GM21529 (cell line): ENCODE data around the gene KRTAP9-7.
"Not testable (repeated sequence)": the region's sequence is repeated elsewhere in the genome, so short reads cannot be mapped to it uniquely, and the experiment has no call there.

Experiments
- ATAC-seq: cut with Tn5 transposase; IDR thresholded peaks from one replicate; pipeline ENCODE4 v1.9.1; 2021; ENCODE audit not compliant: unreplicated experiment

Gene KRTAP9-7, protein sequence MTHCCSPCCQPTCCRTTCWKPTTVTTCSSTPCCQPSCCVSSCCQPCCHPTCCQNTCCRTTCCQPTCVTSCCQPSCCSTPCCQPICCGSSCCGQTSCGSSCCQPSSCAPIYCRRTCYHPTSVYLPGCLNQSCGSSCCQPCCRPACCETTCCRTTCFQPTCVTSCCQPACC

DNA sequence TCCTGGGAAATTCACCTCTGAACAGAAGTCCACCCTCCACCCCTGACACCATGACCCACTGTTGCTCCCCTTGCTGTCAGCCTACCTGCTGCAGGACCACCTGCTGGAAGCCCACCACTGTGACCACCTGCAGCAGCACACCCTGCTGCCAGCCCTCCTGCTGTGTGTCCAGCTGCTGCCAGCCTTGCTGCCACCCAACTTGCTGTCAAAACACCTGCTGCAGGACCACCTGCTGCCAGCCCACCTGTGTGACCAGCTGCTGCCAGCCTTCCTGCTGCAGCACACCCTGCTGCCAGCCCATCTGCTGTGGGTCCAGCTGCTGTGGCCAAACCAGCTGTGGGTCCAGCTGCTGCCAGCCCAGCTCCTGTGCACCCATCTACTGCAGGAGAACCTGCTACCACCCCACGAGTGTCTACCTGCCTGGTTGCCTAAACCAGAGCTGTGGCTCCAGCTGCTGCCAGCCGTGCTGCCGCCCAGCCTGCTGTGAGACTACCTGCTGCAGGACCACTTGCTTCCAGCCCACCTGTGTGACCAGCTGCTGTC is at the start of gene KRTAP9-7:
Gene KRTAP9-7 (plus strand): TSS at position 51 of the 543 bp plus-strand sequence. CDS start 0 bp downstream, at position 51.
- ATAC-seq, result not testable (repeated sequence)

DNA sequence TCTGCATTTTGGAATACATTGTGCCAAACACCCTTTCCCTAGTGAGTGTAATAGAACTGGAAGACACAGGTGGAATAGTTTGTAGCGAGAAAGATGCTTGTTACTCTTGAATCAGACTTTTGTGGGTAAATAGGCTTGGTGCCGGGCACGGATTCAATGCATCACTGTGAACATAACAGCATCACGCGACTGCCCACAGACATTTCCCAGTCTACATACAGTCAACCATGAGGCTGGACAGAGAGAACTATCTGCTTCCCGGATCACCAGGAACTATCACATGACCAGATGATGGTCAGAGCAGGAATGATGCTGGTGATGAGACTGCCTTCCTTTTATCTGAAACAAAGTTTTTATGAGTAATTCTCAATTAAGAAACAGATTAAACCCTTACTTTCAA is 49.4 kb upstream of the KRTAP9-7 start:
- no peak for ATAC-seq

DNA sequence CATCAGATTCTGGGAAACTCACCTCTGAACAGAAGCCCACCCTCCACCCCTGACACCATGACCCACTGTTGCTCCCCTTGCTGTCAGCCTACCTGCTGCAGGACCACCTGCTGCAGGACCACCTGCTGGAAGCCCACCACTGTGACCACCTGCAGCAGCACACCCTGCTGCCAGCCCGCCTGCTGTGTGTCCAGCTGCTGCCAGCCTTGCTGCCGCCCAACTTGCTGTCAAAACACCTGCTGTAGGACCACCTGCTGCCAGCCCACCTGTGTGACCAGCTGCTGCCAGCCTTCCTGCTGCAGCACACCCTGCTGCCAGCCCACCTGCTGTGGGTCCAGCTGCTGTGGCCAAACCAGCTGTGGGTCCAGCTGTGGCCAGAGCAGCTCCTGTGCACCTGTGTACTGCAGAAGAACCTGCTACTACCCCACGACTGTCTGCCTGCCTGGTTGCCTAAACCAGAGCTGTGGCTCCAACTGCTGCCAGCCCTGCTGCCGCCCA is 48.9 kb upstream of the KRTAP9-7 start, which contains the start of gene KRTAP9-2:
Gene KRTAP9-2 (plus strand): TSS at position 51 of the 498 bp plus-strand sequence. CDS start 7 bp downstream, at position 58.
- not testable (repeated sequence) for ATAC-seq

DNA sequence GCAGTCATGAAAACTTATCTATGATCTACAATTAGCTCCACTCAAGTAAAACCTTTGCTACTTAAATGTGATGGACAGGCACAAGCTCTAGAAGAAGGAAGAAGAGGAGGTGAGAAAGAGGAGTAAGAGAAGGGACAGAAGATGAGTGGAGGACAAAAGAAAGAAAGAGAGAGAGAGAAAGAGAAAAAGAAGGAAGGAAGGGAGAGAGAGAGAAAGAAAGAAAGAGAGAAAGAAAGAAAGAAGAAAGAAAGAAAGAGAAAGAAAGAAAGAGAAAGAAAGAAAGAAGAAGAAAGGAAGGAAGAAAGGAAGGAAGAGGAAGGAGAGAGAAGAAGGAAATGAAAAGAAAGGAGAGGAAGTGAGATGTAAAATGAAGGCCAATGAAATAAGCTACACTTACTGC is 45.4 kb upstream of the KRTAP9-7 start:
- no peak for ATAC-seq

DNA sequence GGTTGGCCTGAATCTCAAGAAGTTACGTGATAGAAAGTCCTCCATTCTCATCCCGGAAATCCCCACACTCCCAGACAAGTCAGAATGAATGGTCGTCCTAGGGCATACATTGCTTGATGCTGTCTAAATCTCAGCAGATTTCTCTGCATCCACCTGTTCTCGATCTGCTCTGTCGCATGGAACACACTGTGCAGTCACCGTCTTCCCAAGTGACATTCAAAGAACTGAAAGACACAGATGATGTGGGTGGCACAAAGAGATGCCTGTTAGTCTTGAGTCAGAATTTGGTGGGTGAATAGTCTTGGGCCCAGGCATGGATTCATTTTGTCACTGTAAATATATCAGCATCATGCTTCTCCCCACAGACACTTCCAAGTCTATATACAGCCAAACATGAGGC is 43.8 kb upstream of the KRTAP9-7 start:
- ATAC-seq, result no peak

DNA sequence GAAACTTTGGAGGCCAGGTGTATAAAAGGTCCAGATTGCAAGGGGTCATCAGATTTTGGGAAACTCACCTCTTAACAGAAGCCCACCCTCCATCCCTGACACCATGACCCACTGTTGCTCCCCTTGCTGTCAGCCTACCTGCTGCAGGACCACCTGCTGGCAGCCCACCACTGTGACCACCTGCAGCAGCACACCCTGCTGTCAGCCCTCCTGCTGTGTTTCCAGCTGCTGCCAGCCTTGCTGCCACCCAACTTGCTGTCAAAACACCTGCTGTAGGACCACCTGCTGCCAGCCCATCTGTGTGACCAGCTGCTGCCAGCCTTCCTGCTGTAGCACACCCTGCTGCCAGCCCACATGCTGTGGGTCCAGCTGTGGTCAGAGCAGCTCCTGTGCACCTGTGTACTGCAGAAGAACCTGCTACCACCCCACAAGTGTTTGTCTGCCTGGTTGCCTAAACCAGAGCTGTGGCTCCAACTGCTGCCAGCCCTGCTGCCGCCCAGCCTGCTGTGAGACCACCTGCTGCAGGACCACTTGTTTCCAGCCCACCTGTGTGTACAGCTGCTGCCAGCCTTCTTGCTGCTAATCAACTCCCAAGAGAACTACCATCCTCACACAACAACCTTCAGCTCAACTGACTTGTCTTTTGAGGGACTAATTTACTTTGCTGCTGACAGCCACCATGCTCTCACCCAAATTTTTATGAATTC is 42.9 kb upstream of the KRTAP9-7 start, which contains the start of gene KRTAP9-3:
Gene KRTAP9-3 (plus strand): TSS at position 51 of the 707 bp plus-strand sequence. CDS start 53 bp downstream, at position 104.
- not testable (repeated sequence) for ATAC-seq

DNA sequence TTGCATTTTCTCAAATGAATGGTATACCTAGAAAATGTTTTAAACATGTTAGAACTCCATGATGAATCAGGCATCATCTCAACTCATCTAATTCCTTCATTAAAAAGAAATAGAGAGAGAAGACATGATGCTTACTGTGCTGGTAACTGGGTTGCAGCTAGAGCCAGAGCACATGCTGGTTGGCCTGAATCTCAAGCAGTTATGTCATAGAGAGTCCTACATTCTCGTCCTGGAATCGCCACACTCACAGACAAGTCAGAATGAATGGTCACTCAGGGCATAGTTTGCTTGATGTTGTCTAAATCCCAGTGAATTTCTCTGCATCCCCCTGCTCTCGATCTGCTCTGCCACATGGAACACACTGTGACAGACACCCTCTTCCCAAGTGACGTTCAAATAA is 38.4 kb upstream of the KRTAP9-7 start:
- not testable (repeated sequence) for ATAC-seq

DNA sequence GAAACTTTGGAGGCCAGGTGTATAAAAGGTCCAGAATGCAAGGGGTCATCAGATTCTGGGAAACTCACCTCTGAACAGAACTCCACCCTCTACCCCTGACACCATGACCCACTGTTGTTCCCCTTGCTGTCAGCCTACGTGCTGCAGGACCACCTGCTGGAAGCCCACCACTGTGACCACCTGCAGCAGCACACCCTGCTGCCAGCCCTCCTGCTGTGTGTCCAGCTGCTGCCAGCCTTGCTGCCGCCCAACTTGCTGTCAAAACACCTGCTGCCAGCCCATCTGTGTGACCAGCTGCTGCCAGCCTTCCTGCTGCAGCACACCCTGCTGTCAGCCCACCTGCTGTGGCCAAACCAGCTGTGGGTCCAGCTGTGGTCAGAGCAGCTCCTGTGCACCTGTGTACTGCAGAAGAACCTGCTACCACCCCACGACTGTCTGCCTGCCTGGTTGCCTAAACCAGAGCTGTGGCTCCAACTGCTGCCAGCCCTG is 37.5 kb upstream of the KRTAP9-7 start, which contains the start of gene KRTAP9-8:
Gene KRTAP9-8 (plus strand): TSS at position 51 of the 489 bp plus-strand sequence. CDS start 53 bp downstream, at position 104.
- ATAC-seq, result not testable (repeated sequence)

DNA sequence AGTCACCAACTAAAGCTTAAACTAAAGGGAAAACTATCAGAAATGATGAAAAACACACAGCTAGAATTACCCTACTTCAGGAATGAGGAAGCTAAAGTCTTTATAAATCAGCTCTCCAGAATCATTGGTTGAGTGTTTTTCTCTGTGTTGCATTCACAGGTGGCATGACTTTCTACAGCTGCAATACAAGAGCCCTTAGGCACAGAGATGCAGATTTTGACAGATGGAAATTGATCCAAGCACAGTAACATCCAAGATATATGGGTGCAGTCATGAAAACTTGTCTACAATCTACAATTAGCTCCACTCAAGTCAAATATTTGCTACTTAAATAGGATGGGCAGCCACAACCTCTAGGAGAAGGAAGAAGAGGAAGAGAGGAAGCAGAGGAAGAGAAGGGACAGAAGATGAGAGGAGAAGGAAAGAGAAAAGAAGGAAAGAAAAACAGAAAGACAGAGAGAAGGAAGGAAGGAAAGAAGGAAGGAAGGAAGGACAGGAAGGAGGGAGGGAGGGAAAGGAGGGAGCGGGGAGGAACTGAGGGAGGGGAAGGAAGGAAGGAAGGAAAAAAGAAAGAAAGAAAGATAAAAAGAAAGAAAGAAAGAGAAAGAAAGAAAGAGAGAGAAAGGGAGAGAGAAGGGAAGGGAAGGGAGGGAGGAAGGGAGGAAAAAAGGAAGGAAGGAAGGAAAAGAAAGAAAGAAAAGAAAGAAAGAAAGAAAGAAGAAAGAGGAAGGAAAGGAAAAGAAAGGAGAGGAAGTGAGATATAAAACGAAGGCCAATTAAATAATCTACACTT is 28.3 kb upstream of the KRTAP9-7 start:
- not testable (repeated sequence) for ATAC-seq

DNA sequence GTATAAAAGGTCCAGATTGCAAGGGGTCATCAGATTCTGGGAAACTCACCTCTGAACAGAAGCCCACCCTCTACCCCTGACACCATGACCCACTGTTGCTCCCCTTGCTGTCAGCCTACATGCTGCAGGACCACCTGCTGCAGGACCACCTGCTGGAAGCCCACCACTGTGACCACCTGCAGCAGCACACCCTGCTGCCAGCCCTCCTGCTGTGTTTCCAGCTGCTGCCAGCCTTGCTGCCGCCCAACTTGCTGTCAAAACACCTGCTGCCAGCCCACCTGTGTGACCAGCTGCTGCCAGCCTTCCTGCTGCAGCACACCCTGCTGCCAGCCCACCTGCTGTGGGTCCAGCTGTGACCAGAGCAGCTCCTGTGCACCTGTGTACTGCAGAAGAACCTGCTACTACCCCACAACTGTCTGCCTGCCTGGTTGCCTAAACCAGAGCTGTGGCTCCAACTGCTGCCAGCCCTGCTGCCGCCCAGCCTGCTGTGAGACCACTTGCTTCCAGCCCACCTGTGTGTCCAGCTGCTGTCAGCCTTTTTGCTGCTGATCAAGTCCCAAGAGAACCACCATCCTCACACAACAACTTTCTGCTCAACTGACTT is 25.8 kb upstream of the KRTAP9-7 start, which contains the start of gene KRTAP9-4:
Gene KRTAP9-4 (plus strand): TSS at position 51 of the 604 bp plus-strand sequence. CDS start 34 bp downstream, at position 85.
- ATAC-seq, result not testable (repeated sequence)

DNA sequence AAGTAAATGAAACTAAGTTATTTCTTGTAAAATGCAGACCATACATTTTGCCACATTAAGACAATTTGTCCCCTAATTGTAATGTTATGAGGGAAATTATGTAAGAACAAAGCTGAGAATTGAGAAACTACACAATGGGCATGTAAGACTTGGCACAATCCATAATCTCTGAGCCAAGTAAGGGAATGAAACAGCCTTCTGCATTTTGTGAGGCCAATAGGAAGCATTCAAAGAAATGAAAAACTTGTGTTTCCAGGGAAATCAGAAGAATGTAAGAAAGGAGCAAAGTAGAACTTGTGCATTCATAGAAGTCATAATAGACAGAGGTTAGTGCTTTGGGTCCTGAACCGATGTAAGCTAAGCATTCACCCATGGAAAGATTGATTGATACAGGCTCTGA is 24.2 kb upstream of the KRTAP9-7 start:
- ATAC-seq, result no peak

DNA sequence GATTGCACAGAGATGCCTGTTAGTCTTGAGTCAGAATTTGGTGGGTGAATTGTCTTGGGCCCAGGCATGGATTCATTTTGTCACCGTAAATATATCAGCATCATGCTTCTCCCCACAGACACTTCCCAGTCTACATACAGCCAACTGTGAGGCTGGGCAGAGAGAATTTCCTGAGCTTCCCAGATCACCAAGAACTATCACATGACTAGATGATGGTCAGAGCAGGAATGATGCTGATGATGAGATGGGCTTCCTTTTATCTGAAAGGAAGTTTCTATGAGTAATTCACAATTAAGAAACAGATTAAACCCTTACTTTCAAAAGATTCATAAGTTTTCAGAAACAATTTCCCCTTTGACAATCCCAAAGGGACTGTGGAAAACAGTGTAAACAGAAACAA is 20.6 kb upstream of the KRTAP9-7 start:
- no peak for ATAC-seq

DNA sequence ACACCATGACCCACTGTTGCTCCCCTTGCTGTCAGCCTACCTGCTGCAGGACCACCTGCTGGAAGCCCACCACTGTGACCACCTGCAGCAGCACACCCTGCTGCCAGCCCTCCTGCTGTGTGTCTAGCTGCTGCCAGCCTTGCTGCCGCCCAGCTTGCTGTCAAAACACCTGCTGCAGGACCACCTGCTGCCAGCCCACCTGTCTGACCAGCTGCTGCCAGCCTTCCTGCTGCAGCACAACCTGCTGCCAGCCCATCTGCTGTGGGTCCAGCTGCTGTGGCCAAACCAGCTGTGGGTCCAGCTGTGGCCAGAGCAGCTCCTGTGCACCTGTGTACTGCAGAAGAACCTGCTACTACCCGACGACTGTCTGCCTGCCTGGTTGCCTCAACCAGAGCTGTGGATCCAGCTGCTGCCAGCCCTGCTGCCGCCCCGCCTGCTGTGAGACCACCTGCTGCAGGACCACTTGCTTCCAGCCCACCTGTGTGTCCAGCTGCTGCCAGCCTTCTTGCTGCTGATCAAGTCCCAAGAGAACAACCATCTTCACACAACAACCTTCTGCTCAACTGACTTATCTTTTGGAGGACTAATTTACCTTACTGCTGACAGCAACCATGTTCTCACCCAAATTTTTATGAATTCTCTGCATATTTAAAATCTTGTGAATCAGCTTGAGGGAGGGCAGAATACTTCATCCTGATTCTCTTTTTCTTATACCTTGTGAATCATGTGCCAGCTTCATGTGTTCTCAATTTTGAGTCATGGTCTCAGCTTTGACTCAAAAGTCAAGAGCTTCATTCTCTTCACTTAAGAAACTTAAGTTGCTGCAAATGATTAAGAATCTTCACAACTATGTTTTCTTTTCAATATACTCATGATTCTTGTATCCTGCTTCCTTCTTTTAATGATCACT is 19.9 kb upstream of the KRTAP9-7 start, which contains the start of gene KRTAP9-9:
Gene KRTAP9-9 (plus strand): TSS at position 4 of the 910 bp plus-strand sequence.
- ATAC-seq, result not testable (repeated sequence)

DNA sequence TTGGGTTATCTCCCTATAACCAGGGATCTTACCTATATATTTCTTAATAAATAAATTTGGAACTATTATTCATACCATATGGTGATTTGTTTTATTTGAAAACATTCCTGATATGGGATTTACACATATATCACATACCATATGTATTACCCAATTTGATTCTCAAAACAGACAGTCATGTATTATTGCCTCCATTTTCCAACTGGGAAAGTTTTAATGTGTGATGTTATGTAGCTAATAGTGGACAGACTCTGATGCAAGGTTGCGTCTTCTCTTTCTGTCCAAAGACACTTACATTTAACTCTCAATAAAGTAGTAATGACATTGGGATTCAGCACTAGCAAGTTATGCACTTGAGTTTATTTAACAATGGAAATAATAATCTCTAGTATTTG is 19.2 kb upstream of the KRTAP9-7 start:
- ATAC-seq, result no peak

DNA sequence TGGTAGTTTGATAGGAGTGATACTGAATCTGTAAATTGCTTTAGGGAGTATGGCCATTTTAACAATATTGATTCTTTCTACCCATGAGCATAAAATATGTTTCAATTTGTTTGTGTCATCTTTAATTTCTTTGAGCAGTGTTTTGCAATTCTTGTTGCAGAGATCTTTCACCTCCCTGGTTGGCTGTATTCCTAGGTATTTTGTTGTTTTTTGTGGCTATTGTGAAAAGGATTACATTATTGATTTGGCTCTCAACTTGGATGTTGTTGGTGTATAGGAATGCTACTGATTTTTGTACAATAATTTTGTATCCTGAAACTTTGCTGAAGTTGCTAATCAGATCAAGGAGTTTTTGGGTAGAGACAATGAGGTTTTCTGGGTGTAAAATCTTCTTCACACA is 17.1 kb upstream of the KRTAP9-7 start:
- no peak for ATAC-seq

DNA sequence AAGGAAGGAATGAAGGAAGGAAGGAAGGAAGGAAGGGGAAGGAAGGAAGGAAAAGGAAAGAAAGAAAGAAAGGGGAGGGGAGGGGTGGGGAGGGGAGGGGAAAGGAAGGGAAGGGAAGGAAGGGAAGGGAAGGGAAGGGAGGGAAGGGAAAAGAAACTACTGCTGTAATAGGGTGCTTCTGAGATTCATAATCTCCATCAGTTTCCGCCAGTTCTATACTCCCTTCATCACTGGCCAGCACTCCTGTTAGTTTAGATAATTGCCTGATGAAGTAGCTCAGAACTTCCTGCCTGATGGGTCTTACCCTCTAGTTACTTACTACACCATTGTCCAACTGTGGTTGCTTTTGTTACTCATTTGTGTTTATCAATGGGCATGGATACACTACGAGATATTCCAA is 12.3 kb upstream of the KRTAP9-7 start:
- no peak for ATAC-seq

DNA sequence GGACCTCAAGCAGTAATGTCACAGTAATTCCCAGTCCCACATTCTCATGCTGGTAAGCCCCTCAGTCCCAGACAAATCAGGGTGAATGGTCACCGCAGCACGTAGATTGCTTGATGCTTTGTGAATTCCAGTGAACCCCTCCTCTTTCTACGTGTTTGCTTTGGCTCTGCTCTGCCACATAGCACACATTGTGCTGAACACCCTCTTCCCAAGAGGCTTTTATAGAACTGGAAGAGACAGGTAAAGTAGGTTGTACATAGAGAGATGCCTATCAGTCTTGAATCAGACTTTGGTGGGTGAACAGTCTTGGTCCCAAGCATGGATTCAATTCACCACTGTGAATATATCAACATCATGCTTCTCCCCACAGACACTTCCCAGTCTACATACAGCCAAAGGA is 10.9 kb upstream of the KRTAP9-7 start:
- no peak for ATAC-seq

DNA sequence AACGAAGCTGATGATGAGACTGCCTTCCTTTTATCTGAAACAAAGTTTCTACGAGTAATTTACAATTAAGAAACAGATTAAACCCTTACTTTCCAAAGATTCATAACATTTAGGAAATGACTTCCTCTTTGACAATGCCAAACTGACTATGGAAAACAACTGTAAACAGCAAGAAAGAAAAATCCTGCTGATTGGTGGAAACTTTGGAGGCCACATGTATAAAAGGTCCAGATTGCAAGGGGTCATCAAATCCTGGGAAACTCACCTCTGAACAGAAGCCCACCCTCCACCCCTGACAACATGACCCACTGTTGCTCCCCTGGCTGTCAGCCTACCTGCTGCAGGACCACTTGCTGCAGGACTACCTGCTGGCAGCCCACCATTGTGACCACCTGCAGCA is 10.4 kb upstream of the KRTAP9-7 start, which contains the start of gene KRTAP9-6:
Gene KRTAP9-6 (plus strand): TSS at position 301 of the 400 bp plus-strand sequence. CDS start 0 bp downstream, at position 301.
- no peak for ATAC-seq

DNA sequence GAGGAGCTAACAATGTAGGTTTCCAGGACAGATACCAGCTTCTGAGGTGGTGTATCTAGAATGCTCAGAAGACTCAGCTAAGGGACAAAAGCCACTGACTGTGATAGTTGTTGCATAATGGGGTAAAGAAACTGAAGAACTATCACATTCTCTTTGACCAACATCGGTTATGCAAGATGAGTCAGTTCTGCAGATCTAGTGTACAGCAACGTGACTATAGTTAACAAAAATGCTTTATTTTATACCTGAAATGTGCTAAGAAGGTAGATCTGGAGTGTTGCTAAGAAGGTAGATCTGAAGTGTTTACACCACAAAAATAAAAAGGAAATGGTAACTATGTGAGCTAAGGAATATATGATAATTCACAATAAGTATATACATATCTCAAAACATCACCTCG is 7.8 kb upstream of the KRTAP9-7 start:
- no peak for ATAC-seq
